Measurements from ENCODE around the gene ZNF550. TPM values are rescaled to one million over a fixed set of nuclear protein-coding genes. Genes with fewer than 3 reads are reported as not detected.
A peak's percentile ranks its signal among the peaks of the same experiment; 100 is the strongest.

The ZNF550 gene
- 1 to 10 TPM; 2.7 to 5.3 TPM for total RNA-seq
- long read RNA-seq, transcript ZNF550-205 (5 exons, 3,376 nt): major isoform, 5 of 6 reads
- long read RNA-seq, partial matches to known transcripts: 0 of 6 reads
- long read RNA-seq, other reads (novel, unspliced or antisense): 1 of 6 reads

- ATAC-seq: peak; percentile 100
- intact Hi-C loops (cut with DNase I, micrococcal nuclease): no loop called here
- DNase-seq: peak; percentile 90 to 95
Observed at GRCh38 chr19:57559404-57560025, at the start of gene ZNF550. Gene ZNF550, minus strand, starts transcription at chr19:57559863. Its CDS starts 181 bp downstream, at chr19:57559682.

- ATAC-seq (no peak), DNase-seq (no peak)
- intact Hi-C loops (cut with DNase I, micrococcal nuclease): no loop called here
Observed at GRCh38 chr19:57606931-57607330, 47.3 kb upstream of the ZNF550 start.

GRCh38 chr19:57599761-57600383, 40.2 kb upstream of the ZNF550 start, which contains the start of gene ZNF530:
Gene ZNF530, plus strand, starts transcription at chr19:57599885. Its CDS starts 4,461 bp downstream, at chr19:57604346.
- ATAC-seq (peak; percentile 100), DNase-seq (peak; percentile 94 to 95)
- intact Hi-C loops (cut with DNase I, micrococcal nuclease): no loop called here

GRCh38 chr19:57599377-57599760, 39.7 kb upstream of the ZNF550 start:
- DNase-seq (no peak), ATAC-seq (no peak)
- intact Hi-C loops (cut with DNase I, micrococcal nuclease): no loop called here

GRCh38 chr19:57587529-57587928, 27.9 kb upstream of the ZNF550 start:
- ATAC-seq: no peak
- intact Hi-C loops (cut with DNase I, micrococcal nuclease): no loop called here
- no peak for DNase-seq

GRCh38 chr19:57583521-57584416, 24.1 kb upstream of the ZNF550 start, which contains the start of gene ZIK1:
Gene ZIK1, plus strand, starts transcription at chr19:57584145. Its CDS starts 212 bp downstream, at chr19:57584357.
- DNase-seq (peak; percentile 75 to 87), ATAC-seq (peak; percentile 44)
- intact Hi-C loops (cut with DNase I, micrococcal nuclease): no loop called here

- peak in 1 of 2 donors; percentile 7 for DNase-seq
- intact Hi-C loops (cut with DNase I, micrococcal nuclease): no loop called here
- ATAC-seq: no peak
Observed at GRCh38 chr19:57583104-57583520, 23.4 kb upstream of the ZNF550 start.

GRCh38 chr19:57578487-57579205, 19.0 kb upstream of the ZNF550 start, which contains the start of gene ZNF416:
Gene ZNF416, minus strand, starts transcription at chr19:57578911. Its CDS starts 207 bp downstream, at chr19:57578704.
- peak; percentile 99 for ATAC-seq
- DNase-seq: peak; percentile 97 to 98
- intact Hi-C loops (cut with DNase I, micrococcal nuclease): no loop called here

GRCh38 chr19:57576661-57577060, 17.0 kb upstream of the ZNF550 start:
- no peak for DNase-seq
- intact Hi-C loops (cut with DNase I, micrococcal nuclease): no loop called here
- ATAC-seq: no peak

- intact Hi-C loops (cut with DNase I, micrococcal nuclease): no loop called here
- DNase-seq (no peak), ATAC-seq (no peak)
Observed at GRCh38 chr19:57572415-57572947, 12.8 kb upstream of the ZNF550 start.

GRCh38 chr19:57570707-57571106, 11.0 kb upstream of the ZNF550 start:
- intact Hi-C loops (cut with DNase I, micrococcal nuclease): no loop called here
- ATAC-seq (no peak), DNase-seq (no peak)

- DNase-seq (no peak), ATAC-seq (no peak)
- intact Hi-C loops (cut with DNase I, micrococcal nuclease): no loop called here
Observed at GRCh38 chr19:57566396-57567265, 7.0 kb upstream of the ZNF550 start.

GRCh38 chr19:57563547-57563946, 3.9 kb upstream of the ZNF550 start:
- intact Hi-C loops (cut with DNase I, micrococcal nuclease): no loop called here
- ATAC-seq (no peak), DNase-seq (no peak)

GRCh38 chr19:57560049-57560491, 407 bp upstream of the ZNF550 start:
- no peak for ATAC-seq

GRCh38 chr19:57559008-57559403, 657 bp downstream of the ZNF550 start:
- peak in 1 of 2 donors; percentile 16 for DNase-seq
- intact Hi-C loops (cut with DNase I, micrococcal nuclease): no loop called here
- peak; percentile 41 for ATAC-seq

More at GRCh38 chr19:57560049-57560491, 407 bp upstream of the ZNF550 start:
- intact Hi-C loops (cut with DNase I, micrococcal nuclease): no loop called here
- DNase-seq: peak in 1 of 2 donors; percentile 7

GRCh38 chr19:57558525-57558924, 1.1 kb downstream of the ZNF550 start:
- no peak for ATAC-seq

GRCh38 chr19:57557659-57558058, 2.0 kb downstream of the ZNF550 start:
- ATAC-seq (no peak), DNase-seq (no peak)
- intact Hi-C loops (cut with DNase I, micrococcal nuclease): no loop called here

More at GRCh38 chr19:57558525-57558924, 1.1 kb downstream of the ZNF550 start:
- intact Hi-C loops (cut with DNase I, micrococcal nuclease): no loop called here
- no peak for DNase-seq
